ENCODE data around the gene CA5A. TPM values are rescaled to one million over a fixed set of nuclear protein-coding genes. Genes with fewer than 3 reads are reported as not detected.

Gene CA5A
- total and polyA plus RNA-seq, 2 experiments from 2014 or later = not detected

- DNase-seq (ENCODE audit: low spot score) = no peak
- Histone ChIP-seq H3K4me1 (ENCODE audit: insufficient read depth) (no peaks in the 10 kb centered on the region), H3K9me2 (ENCODE audit: insufficient read depth) (no peaks in the 10 kb centered on the region), H3K27me3 (ENCODE audit: insufficient read depth) (no peaks in the 10 kb centered on the region), H3K4me2 (no peak overlapping the region), H3F3A (replicated peaks; ENCODE audit: low read depth) (0 out of 2 replicates have a peak, but pooled peaks cover 5% of the 10 kb centered on the region), H3K79me2 (replicated peaks; ENCODE audit: insufficient read depth) (no peaks in the 10 kb centered on the region), H4K20me1 (replicated peaks; ENCODE audit: insufficient read depth) (no peaks in the 10 kb centered on the region), H2AFZ (0 out of 2 replicates have a peak overlapping the region, but pooled peaks have one; percentile 28), H3K36me3 (ENCODE audit: insufficient read depth) (no peaks in the 10 kb centered on the region), H3K27ac (ENCODE audit: low read depth) (no peak overlapping the region), H3K4me3 (no peak overlapping the region)
- Mint-ChIP-seq H3K9me3 (0 out of 3 replicates have a peak, but pooled peaks cover 5% of the 10 kb centered on the region), H3K36me3 (ENCODE audit: low read depth) (no peaks in the 10 kb centered on the region), H3K27me3 (ENCODE audit: insufficient read depth, low read depth, poor library complexity) (peaks cover 17% of the 10 kb centered on the region), H3K4me1 (peaks cover 27% of the 10 kb centered on the region), H3K4me3 (no peak overlapping the region), H3K27ac (no peak overlapping the region)
- no peak for ATAC-seq
- TF ChIP-seq REST (IDR thresholded peaks at IDR 0.05; ENCODE audit: unreplicated experiment) = no peak
- TF ChIP-seq CREB1 (CRISPR knock-in tag; IDR thresholded peaks at IDR 0.05; ENCODE audit: low read depth) = no peak
- no peak for TF ChIP-seq STAT1 (IDR thresholded peaks at IDR 0.05; ENCODE audit: unreplicated experiment)
- no peak for TF ChIP-seq ZNF331 (CRISPR knock-in tag; IDR thresholded peaks at IDR 0.05; ENCODE audit: low read depth)
- TF ChIP-seq EZH2 (IDR thresholded peaks at IDR 0.05; ENCODE audit: low read depth, unreplicated experiment) = no peak
- TF ChIP-seq POLR2AphosphoS5 (IDR thresholded peaks at IDR 0.05; ENCODE audit: low read depth) = no peak
- no peak for TF ChIP-seq CTCF (conservative IDR thresholded peaks at IDR 0.05; ENCODE audit: low read depth in 2 of 2)
- no peak for TF ChIP-seq JUNB (IDR thresholded peaks at IDR 0.05; ENCODE audit: unreplicated experiment)
- no peak for TF ChIP-seq ZNF114 (CRISPR knock-in tag; IDR thresholded peaks at IDR 0.05)
Observed at GRCh38 chr16:87922250-87922871, 14.0 kb downstream of the CA5A start.

GRCh38 chr16:87921236-87921773 is 15.0 kb downstream of the CA5A start:
- peak; percentile 13; the same call in 2 of the 3 replicates for ATAC-seq
- H3K4me3 ChIP-seq = no peak overlapping the region
- no peak overlapping the region for H3K4me2 ChIP-seq
- TF ChIP-seq POLR2AphosphoS5 (IDR thresholded peaks at IDR 0.05; ENCODE audit: low read depth) (no peak), EZH2phosphoT487 (IDR thresholded peaks at IDR 0.05; ENCODE audit: unreplicated experiment) (no peak), REST (IDR thresholded peaks at IDR 0.05; ENCODE audit: unreplicated experiment) (no peak), ZNF331 (CRISPR knock-in tag; IDR thresholded peaks at IDR 0.05; ENCODE audit: low read depth) (no peak), STAT1 (IDR thresholded peaks at IDR 0.05; ENCODE audit: unreplicated experiment) (no peak)

More at GRCh38 chr16:87921236-87921773, 15.0 kb downstream of the CA5A start:
- Histone ChIP-seq H3K4me1 (ENCODE audit: insufficient read depth) (no peaks in the 10 kb centered on the region), H4K20me1 (replicated peaks; ENCODE audit: insufficient read depth) (no peaks in the 10 kb centered on the region), H2AFZ (no peak overlapping the region), H3K9me2 (ENCODE audit: insufficient read depth) (no peaks in the 10 kb centered on the region), H3K27me3 (ENCODE audit: insufficient read depth) (no peaks in the 10 kb centered on the region), H3K79me2 (replicated peaks; ENCODE audit: insufficient read depth) (no peaks in the 10 kb centered on the region), H3K36me3 (ENCODE audit: insufficient read depth) (no peaks in the 10 kb centered on the region), H3K27ac (ENCODE audit: low read depth) (no peak overlapping the region), H3F3A (replicated peaks; ENCODE audit: low read depth) (0 out of 2 replicates have a peak, but pooled peaks cover 6% of the 10 kb centered on the region)
- Mint-ChIP-seq H3K36me3 (ENCODE audit: low read depth) (no peaks in the 10 kb centered on the region), H3K4me1 (peaks cover 20% of the 10 kb centered on the region), H3K9me3 (0 out of 3 replicates have a peak, but pooled peaks cover 6% of the 10 kb centered on the region), H3K27me3 (ENCODE audit: insufficient read depth, low read depth, poor library complexity) (peaks cover 10% of the 10 kb centered on the region), H3K27ac (no peak overlapping the region), H3K4me3 (no peak overlapping the region)
- no peak for DNase-seq (ENCODE audit: low spot score)

Measured in GM23338 (cell line).